ENCODE results near the gene SLC4A2.

SLC4A2 gene

DNA sequence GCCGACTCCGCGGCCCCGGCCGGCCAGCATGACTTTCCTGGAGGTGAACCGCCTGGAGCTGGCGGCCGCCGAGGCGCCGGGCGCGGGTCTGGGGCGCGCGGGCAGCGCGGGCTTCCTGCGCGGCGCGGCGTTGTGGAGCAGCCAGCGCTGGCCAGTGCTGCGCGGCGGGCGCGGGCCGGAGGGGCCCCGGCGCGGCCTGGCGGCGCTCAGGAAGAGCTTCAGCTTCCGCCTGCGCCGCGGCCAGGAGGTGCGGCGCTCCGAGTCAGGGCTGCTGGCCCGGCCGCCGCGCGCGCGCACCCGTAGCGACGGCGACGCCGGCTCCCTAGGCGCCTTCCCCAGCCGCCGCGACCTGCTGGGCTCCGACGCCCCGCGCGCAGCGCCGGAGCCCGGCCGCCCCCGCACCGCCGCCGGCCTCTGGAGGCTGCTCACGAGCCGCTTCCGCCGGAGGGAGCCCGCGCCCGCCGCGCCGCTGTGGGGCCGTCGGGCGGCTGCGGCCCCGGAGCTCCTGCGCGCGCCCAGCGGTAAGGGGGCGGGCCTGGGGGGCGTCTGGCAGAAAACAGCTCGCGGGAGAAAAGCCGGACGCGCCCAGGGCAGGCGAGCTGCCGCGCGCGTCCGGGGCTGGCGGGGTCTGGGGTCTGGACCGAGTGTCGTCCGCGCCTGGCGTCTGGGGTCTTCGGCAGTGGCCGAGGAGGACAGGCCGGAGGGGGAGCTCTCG is 55.9 kb downstream of the SLC4A2 start:
- peak overlapping the region; percentile 44 for H3K4me3 ChIP-seq (ENCODE audit: low read depth, low read length)
- TF ChIP-seq, protein P1, sequence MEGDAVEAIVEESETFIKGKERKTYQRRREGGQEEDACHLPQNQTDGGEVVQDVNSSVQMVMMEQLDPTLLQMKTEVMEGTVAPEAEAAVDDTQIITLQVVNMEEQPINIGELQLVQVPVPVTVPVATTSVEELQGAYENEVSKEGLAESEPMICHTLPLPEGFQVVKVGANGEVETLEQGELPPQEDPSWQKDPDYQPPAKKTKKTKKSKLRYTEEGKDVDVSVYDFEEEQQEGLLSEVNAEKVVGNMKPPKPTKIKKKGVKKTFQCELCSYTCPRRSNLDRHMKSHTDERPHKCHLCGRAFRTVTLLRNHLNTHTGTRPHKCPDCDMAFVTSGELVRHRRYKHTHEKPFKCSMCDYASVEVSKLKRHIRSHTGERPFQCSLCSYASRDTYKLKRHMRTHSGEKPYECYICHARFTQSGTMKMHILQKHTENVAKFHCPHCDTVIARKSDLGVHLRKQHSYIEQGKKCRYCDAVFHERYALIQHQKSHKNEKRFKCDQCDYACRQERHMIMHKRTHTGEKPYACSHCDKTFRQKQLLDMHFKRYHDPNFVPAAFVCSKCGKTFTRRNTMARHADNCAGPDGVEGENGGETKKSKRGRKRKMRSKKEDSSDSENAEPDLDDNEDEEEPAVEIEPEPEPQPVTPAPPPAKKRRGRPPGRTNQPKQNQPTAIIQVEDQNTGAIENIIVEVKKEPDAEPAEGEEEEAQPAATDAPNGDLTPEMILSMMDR (conservative IDR thresholded peaks at IDR 0.05; ENCODE audit: low read depth, low read length) = no peak
- peak; percentile 31 for DNase-seq (ENCODE audit: low read depth)

DNA sequence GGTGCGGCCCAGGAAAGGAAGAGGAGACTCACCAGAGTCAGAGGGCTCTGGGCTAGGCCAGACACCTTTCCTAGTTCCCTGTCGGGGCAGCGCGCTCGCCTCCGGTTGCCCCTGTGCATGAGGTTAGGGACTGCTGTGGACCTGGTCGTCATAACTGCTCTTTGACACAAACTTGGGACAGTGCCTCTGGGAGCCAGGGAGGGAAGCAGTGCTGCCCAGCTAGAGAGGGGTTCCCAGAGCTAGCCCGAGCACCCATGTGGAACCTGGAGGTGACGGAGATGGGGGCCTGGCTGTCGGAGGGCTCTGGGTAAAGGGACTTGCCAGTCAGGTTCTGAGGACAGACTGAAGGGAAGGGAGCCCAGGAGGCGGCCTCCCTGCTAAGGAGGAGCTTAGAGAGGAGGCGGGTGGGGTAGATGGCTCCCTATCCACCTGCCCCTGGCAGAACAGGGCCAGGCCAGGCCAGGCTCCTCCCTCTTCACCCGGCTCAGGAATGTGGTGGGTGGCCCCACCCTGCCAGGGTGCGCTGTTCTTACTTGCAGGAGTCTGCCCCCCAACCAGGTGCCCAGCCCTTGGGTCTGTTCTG is 56.5 kb downstream of the SLC4A2 start:
- TF ChIP-seq, protein P1 (conservative IDR thresholded peaks at IDR 0.05; ENCODE audit: low read depth, low read length) = no peak
- no peak for DNase-seq (ENCODE audit: low read depth)
- H3K4me3 ChIP-seq (ENCODE audit: low read depth, low read length) = peak overlapping the region; percentile 44

DNA sequence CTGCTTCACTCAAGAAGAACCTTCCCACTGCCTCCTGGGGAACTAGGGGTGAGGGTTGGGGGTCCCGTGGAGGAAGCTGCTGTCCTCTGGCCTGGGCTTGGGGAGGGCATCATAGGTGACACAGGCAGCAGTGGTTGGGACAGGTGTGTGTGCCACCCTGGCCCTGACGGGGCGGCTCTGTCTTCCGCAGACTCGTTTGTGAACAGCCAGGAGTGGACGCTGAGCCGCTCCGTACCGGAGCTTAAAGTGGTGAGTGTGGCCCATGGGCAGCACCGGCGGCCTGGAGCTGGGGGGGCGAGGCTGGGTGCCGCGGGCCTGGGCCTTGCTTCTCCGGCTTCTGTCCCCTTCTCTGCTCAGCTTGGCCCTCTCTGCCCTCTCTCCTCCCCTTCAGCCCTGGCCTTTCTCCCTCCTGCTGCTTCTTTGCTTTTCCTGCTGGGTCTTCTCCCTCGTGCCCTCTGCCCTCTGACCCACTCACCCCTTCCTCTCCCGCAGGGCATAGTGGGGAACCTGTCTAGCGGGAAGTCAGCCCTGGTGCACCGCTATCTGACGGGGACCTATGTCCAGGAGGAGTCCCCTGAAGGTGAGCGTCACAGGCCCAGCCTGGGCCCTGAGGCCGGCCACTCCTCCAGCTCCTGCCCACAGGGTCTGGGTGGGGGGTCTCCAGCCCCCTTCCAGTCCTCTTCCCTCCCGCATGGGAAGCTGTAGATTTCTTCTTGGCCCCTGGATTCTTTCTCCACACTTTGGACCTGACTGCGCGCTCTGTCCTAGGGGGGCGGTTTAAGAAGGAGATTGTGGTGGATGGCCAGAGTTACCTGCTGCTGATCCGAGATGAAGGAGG is 57.4 kb downstream of the SLC4A2 start:
- TF ChIP-seq, protein P1 (conservative IDR thresholded peaks at IDR 0.05; ENCODE audit: low read depth, low read length) = no peak
- DNase-seq (ENCODE audit: low read depth) = no peak
- no peak overlapping the region for H3K4me3 ChIP-seq (ENCODE audit: low read depth, low read length)

DNA sequence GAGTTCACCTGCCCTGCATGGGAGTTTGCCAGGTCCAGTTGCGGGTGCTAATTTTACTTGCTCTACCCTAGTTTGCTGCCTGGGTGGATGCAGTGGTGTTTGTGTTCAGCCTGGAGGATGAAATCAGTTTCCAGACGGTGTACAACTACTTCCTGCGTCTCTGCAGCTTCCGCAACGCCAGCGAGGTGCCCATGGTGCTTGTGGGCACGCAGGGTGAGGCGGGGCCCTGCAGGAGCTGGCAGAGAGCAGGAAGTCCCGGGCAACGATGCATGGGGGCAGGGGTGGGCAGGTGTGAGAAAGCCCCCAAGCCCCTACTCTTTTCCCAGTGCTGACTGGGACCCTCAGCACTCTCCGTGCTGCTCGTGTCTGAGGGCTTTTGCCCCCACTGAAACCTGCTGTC is 58.2 kb downstream of the SLC4A2 start:
- no peak overlapping the region for H3K4me3 ChIP-seq (ENCODE audit: low read depth, low read length)
- DNase-seq (ENCODE audit: low read depth) = no peak

DNA sequence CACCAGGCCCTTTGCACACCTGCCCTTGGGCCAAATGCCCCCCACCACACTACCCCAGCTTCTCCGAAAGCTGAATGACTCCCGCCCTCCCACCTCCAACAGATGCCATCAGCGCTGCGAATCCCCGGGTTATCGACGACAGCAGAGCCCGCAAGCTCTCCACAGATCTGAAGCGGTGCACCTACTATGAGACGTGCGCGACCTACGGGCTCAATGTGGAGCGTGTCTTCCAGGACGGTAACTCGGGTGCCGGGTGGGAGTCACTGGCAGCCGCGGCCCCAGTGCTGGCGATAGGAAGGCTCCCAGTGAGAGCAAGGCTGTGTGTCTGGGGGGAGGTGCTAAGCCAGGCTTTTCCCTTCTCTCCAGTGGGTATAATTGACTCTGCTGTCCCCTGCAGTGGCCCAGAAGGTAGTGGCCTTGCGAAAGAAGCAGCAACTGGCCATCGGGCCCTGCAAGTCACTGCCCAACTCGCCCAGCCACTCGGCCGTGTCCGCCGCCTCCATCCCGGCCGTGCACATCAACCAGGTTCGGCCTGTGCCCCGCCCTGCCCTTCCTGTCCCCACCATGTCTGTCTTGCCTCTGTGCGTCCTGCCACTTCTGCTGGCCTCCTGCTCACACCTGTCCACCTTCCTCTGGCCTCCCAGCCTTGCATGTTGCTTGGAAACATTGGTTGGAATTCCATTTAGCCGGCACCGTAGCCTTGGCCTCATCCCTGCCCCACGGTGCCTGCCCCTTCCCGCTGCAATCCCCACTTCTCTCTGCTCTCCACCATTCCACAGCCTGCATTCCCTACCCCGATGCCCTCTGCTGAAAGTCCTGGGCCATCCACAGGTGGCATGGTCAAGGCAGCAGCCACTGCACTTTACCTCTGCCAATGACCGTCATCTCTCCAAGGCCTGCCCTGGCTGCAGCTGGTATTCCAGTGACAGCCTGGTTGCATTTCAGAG is 59.0 kb downstream of the SLC4A2 start:
- no peak overlapping the region for H3K4me3 ChIP-seq (ENCODE audit: low read depth, low read length)
- no peak for DNase-seq (ENCODE audit: low read depth)
- TF ChIP-seq, protein P1 (conservative IDR thresholded peaks at IDR 0.05; ENCODE audit: low read depth, low read length) = no peak

More for the DNA sequence above, 58.2 kb downstream of the SLC4A2 start:
- TF ChIP-seq, protein P1 (conservative IDR thresholded peaks at IDR 0.05; ENCODE audit: low read depth, low read length) = no peak

DNA sequence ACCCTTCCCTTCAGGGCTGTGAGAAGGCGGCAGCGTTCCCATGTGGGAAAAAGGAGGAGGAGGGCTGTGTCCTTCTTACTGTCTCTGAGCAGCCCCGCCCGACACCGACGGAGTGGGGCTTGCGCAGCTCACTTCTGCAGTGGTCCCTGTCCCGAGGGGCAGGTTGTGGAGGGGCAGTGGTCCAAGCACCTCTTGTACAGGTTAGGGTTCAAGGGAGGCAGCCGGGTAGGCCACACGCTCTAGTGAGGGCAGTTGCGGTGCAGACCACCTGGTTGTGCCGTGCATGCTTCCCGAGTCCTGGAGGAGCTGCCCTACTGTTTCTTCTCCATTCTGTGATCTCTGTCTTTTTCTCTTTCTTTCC is 59.6 kb downstream of the SLC4A2 start:
- TF ChIP-seq, protein P1 (conservative IDR thresholded peaks at IDR 0.05; ENCODE audit: low read depth, low read length) = no peak
- DNase-seq (ENCODE audit: low read depth) = no peak
- H3K4me3 ChIP-seq (ENCODE audit: low read depth, low read length) = no peak overlapping the region
